ENCODE measurements around the gene CHAF1A.

GRCh38 chr19:4379383-4380253 lies 22.8 kb upstream of the CHAF1A start:
- TF ChIP-seq ATF2 (IDR thresholded peaks at IDR 0.05; ENCODE audit: low read length) (no peak), POLR2AphosphoS5 (IDR thresholded peaks at IDR 0.05; ENCODE audit: low read depth, low read length) (no peak), CTCF (IDR thresholded peaks at IDR 0.05; ENCODE audit: control extremely low read depth in 1 of 3, insufficient read depth in 1 of 3, low read depth in 1 of 3, low read length in 3 of 3) (no peak), GABPA (IDR thresholded peaks at IDR 0.05; ENCODE audit: borderline replicate concordance, insufficient read depth, low read length) (no peak), RFX5 (IDR thresholded peaks at IDR 0.05; ENCODE audit: borderline replicate concordance, low read depth, low read length) (no peak), TAF1 (IDR thresholded peaks at IDR 0.05; ENCODE audit: low read depth, low read length) (no peak)
